ENCODE measurements around the gene GARIN1A. TPM values are rescaled to one million over a fixed set of nuclear protein-coding genes. Genes with fewer than 3 reads are reported as not detected.
"Not testable (repeated sequence)": the region's sequence is repeated elsewhere in the genome, so short reads cannot be mapped to it uniquely, and the experiment has no call there.

GARIN1A gene
- 0.05 and 0.64 TPM in 2 replicates for total RNA-seq

- no peak for DNase-seq (ENCODE audit: extremely low read depth, low read depth, low spot score)
Measured at GRCh38 chr7:128671992-128672391, at the start of gene GARIN1A. TSS of gene GARIN1A (plus strand) at chr7:128672292. CDS start at chr7:128672398, 106 bp downstream.

GRCh38 chr7:128627124-128627523 lies 45.0 kb upstream of the GARIN1A start:
- DNase-seq (ENCODE audit: extremely low read depth, low read depth, low spot score): not testable (repeated sequence)

- DNase-seq (ENCODE audit: extremely low read depth, low read depth, low spot score): not testable (repeated sequence)
Measured at GRCh38 chr7:128633915-128634314, 38.2 kb upstream of the GARIN1A start.

- not testable (repeated sequence) for DNase-seq (ENCODE audit: extremely low read depth, low read depth, low spot score)
Measured at GRCh38 chr7:128645206-128645605, 26.9 kb upstream of the GARIN1A start.

GRCh38 chr7:128645844-128646243 lies 26.2 kb upstream of the GARIN1A start:
- DNase-seq (ENCODE audit: extremely low read depth, low read depth, low spot score): not testable (repeated sequence)

- DNase-seq (ENCODE audit: extremely low read depth, low read depth, low spot score): not testable (repeated sequence)
Measured at GRCh38 chr7:128646877-128647276, 25.2 kb upstream of the GARIN1A start.

- DNase-seq (ENCODE audit: extremely low read depth, low read depth, low spot score): not testable (repeated sequence)
Measured at GRCh38 chr7:128651096-128651495, 21.0 kb upstream of the GARIN1A start.

GRCh38 chr7:128652606-128653005 lies 19.5 kb upstream of the GARIN1A start:
- DNase-seq (ENCODE audit: extremely low read depth, low read depth, low spot score): not testable (repeated sequence)

- DNase-seq (ENCODE audit: extremely low read depth, low read depth, low spot score): not testable (repeated sequence)
Measured at GRCh38 chr7:128653197-128653596, 18.9 kb upstream of the GARIN1A start.

- not testable (repeated sequence) for DNase-seq (ENCODE audit: extremely low read depth, low read depth, low spot score)
Measured at GRCh38 chr7:128654080-128654479, 18.0 kb upstream of the GARIN1A start.

GRCh38 chr7:128654501-128654900 lies 17.6 kb upstream of the GARIN1A start:
- not testable (repeated sequence) for DNase-seq (ENCODE audit: extremely low read depth, low read depth, low spot score)

GRCh38 chr7:128658428-128658827 lies 13.7 kb upstream of the GARIN1A start:
- DNase-seq (ENCODE audit: extremely low read depth, low read depth, low spot score): not testable (repeated sequence)

GRCh38 chr7:128660596-128660995 lies 11.5 kb upstream of the GARIN1A start:
- DNase-seq (ENCODE audit: extremely low read depth, low read depth, low spot score): no peak

- DNase-seq (ENCODE audit: extremely low read depth, low read depth, low spot score): no peak
Measured at GRCh38 chr7:128661446-128661845, 10.6 kb upstream of the GARIN1A start.

- no peak for DNase-seq (ENCODE audit: extremely low read depth, low read depth, low spot score)
Measured at GRCh38 chr7:128662091-128662490, 10.0 kb upstream of the GARIN1A start.

GRCh38 chr7:128663223-128663622 lies 8.9 kb upstream of the GARIN1A start:
- not testable (repeated sequence) for DNase-seq (ENCODE audit: extremely low read depth, low read depth, low spot score)

- DNase-seq (ENCODE audit: extremely low read depth, low read depth, low spot score): no peak
Measured at GRCh38 chr7:128665057-128665456, 7.0 kb upstream of the GARIN1A start.

- DNase-seq (ENCODE audit: extremely low read depth, low read depth, low spot score): no peak
Measured at GRCh38 chr7:128666200-128666599, 5.9 kb upstream of the GARIN1A start.

- DNase-seq (ENCODE audit: extremely low read depth, low read depth, low spot score): no peak
Measured at GRCh38 chr7:128672927-128673517, 930 bp downstream of the GARIN1A start.

- no peak for DNase-seq (ENCODE audit: extremely low read depth, low read depth, low spot score)
Measured at GRCh38 chr7:128673571-128673970, 1.5 kb downstream of the GARIN1A start.

- no peak for DNase-seq (ENCODE audit: extremely low read depth, low read depth, low spot score)
Measured at GRCh38 chr7:128676665-128677064, 4.6 kb downstream of the GARIN1A start.

GRCh38 chr7:128679920-128680319 lies 7.8 kb downstream of the GARIN1A start:
- DNase-seq (ENCODE audit: extremely low read depth, low read depth, low spot score): no peak
